DOHH2 (cell line): ENCODE measurements around the gene TEC.

Experiments
- CTCF ChIP-seq: fragments of 200-600 bp; sonication (generic); IDR thresholded peaks from one replicate; pipeline ENCODE4 v1.5.1; 2014; ENCODE audit warnings: antibody characterized with exemption, mild to moderate bottlenecking, low read depth, low read length; ENCODE audit not compliant: poor library complexity, severe bottlenecking
- EZH2phosphoT487 ChIP-seq: fragments of 200-600 bp; sonication (generic); IDR thresholded peaks from 2 replicates; pipeline ENCODE4 v1.6.1; 2017; ENCODE audit warnings: borderline replicate concordance, mild to moderate bottlenecking, antibody characterized with exemption, low read length, moderate library complexity, mixed read lengths

GRCh38 chr4:48134081-48134480 lies 135.6 kb downstream of the TEC start, which contains the start of gene TXK:
- TF ChIP-seq CTCF (no peak), EZH2phosphoT487 (no peak)
